Gastroesophageal sphincter (tissue), 3 donors: Measurements from ENCODE around the gene UBE2I.

Source experiments
- CTCF ChIP-seq, 4 experiments: fragments of 200-600 bp in 2 of 4; fragments of 450-650 bp in 2 of 4; sonication (generic) in 1 of 4; IDR thresholded peaks; one replicate each; pipeline ENCODE4 v1.5.1; 2017 to 2019; ENCODE audit warnings: antibody characterized with exemption in 4 of 4, mild to moderate bottlenecking in 2 of 4, moderate library complexity in 2 of 4
- POLR2AphosphoS5 ChIP-seq: sonication (generic); formaldehyde crosslinking; IDR thresholded peaks from one replicate; pipeline ENCODE4 v1.6.1; 2017; ENCODE audit warnings: antibody characterized with exemption

GRCh38 chr16:1335996-1336395, 26.6 kb downstream of the UBE2I start:
- no peak for TF ChIP-seq CTCF (IDR thresholded peaks at IDR 0.05)
- no peak for TF ChIP-seq POLR2AphosphoS5
